DOHH2 (cell line): ENCODE data around the gene ZSCAN5A.
"Not testable (repeated sequence)": the region's sequence is repeated elsewhere in the genome, so short reads cannot be mapped to it uniquely, and the experiment has no call there.

ENCODE experiments used
- EZH2phosphoT487 ChIP-seq: fragments of 200-600 bp; sonication (generic); IDR thresholded peaks from 2 replicates; pipeline ENCODE4 v1.6.1; 2017; ENCODE audit warnings: borderline replicate concordance, mild to moderate bottlenecking, antibody characterized with exemption, low read length, moderate library complexity, mixed read lengths
- TF ChIP-seq, protein P1 (sequence below): fragments of 200-600 bp; sonication (generic); IDR thresholded peaks from one replicate; pipeline ENCODE4 v1.5.1; 2014; ENCODE audit warnings: antibody characterized with exemption, mild to moderate bottlenecking, low read depth, low read length; ENCODE audit not compliant: poor library complexity, severe bottlenecking

DNA sequence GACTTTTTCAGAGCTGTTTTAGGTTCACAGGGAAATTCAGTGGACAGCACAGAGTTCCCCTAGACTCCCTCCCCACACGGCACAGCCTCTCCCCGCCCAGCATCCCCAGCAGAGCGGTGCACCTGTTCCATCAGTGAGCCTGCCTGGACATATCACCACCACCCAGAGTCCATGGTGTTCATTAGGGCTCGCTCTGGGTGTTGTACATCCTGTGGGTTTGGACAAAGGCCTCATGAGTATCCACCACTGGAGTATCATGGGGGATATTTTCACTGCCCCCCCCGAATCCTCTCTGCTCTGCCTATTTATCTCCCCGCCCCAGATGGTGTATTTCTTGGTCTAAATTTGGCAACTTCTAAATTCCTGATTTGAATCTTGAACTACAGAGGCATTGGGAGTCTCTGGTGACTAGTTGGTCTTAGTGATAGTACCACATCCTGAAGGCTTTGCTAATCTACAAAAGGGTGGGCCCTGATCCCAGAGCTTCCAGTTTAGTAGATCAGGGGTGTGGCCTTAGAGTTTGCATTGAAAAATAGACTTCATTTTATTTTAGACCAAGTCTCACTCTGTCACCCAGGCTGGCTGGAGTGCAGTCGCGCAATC lies 65.8 kb downstream of the ZSCAN5A start:
- TF ChIP-seq, protein P1, sequence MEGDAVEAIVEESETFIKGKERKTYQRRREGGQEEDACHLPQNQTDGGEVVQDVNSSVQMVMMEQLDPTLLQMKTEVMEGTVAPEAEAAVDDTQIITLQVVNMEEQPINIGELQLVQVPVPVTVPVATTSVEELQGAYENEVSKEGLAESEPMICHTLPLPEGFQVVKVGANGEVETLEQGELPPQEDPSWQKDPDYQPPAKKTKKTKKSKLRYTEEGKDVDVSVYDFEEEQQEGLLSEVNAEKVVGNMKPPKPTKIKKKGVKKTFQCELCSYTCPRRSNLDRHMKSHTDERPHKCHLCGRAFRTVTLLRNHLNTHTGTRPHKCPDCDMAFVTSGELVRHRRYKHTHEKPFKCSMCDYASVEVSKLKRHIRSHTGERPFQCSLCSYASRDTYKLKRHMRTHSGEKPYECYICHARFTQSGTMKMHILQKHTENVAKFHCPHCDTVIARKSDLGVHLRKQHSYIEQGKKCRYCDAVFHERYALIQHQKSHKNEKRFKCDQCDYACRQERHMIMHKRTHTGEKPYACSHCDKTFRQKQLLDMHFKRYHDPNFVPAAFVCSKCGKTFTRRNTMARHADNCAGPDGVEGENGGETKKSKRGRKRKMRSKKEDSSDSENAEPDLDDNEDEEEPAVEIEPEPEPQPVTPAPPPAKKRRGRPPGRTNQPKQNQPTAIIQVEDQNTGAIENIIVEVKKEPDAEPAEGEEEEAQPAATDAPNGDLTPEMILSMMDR: not testable (repeated sequence)
- not testable (repeated sequence) for TF ChIP-seq EZH2phosphoT487
